Measurements from ENCODE around the gene PACRG.
A peak's percentile ranks its signal among the peaks of the same experiment; 100 is the strongest.
"Not testable (repeated sequence)": the region's sequence is repeated elsewhere in the genome, so short reads cannot be mapped to it uniquely, and the experiment has no call there.

PACRG gene

DNA sequence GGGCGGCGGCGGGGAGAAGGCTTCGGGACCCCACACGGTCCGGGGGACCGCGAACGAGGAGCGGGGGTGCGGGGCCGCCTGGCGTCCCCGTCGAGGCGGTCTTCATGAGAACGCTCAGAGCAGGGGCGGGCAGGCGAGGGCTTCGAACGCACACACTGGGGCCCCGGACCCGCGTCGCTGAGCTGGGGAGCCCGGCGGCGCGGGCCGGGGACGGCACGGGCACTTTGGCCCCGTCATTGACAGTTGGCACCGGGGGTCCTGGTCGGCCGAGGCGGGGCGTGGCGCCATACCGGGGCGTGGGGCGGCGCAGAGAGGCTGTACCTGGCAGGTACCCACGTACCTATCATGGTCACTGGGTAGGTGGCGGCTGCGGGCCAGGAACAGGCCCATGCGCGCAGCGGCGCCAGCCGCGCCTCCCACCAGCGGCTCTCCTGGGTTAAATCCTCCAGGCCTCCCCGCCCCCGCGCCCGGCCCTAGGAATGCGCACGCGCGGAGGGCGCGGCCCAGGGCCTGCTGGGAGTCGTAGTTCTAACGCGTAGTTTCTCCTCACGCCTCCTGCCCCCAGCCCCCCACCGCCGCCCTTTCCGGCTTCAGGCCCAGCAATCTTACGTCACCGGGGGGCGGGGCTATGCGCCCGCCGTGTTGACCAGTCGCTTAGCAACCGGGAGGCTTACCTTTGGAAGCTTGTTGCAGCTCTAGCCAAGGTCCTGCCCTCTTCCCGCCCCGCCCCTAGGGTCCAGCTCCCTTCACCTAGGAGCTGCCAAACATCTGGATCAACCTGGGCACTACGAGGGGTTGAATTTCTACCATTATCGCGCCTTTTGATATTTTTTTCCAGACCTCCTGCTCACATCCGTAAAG is at the start of gene PACRG, which contains the start of gene PRKN:
Gene PACRG (plus strand): TSS at position 653 of the 861 bp plus-strand sequence.
Gene PRKN (minus strand): TSS at position 445 of the 861 bp plus-strand sequence.
- H3K4me3 ChIP-seq (ENCODE audit: low read length): peak within 1 kb of the TSS; percentile 67
- TF ChIP-seq CTCF (conservative IDR thresholded peaks at IDR 0.05; ENCODE audit: low read depth, low read length): no peak
- DNase-seq (ENCODE audit: low read depth): peak; percentile 93

- DNase-seq (ENCODE audit: low read depth); H3K4me3 ChIP-seq (ENCODE audit: low read length): not testable (repeated sequence)
Measured at GRCh38 chr6:162678896-162679295, 48.9 kb upstream of the PACRG start.

- H3K4me3 ChIP-seq (ENCODE audit: low read length): no peak overlapping the region
- TF ChIP-seq CTCF (conservative IDR thresholded peaks at IDR 0.05; ENCODE audit: low read depth, low read length): no peak
- no peak for DNase-seq (ENCODE audit: low read depth)
Measured at GRCh38 chr6:162679681-162680080, 48.1 kb upstream of the PACRG start.

DNA sequence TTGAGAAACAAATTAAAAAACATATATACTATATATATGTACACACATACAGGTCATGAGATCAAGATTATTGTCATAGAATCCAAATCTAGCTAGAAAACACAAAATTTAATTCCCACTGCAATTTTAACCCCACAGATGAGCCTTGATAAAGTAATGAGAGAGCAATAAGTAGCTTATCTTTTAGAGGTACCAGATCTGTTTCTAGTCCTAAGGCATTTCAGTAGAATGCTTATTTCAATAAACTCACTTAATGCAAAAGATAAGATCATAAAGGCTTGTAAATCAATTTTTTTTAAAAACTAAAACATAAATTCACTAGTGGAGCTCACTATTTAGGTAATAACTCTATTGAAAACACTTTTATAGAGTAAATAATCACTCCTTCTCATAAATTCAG is 47.4 kb upstream of the PACRG start:
- H3K4me3 ChIP-seq (ENCODE audit: low read length): no peak overlapping the region
- no peak for TF ChIP-seq CTCF (conservative IDR thresholded peaks at IDR 0.05; ENCODE audit: low read depth, low read length)
- DNase-seq (ENCODE audit: low read depth): no peak

- H3K4me3 ChIP-seq (ENCODE audit: low read length): no peak overlapping the region
- no peak for TF ChIP-seq CTCF (conservative IDR thresholded peaks at IDR 0.05; ENCODE audit: low read depth, low read length)
- DNase-seq (ENCODE audit: low read depth): no peak
Measured at GRCh38 chr6:162680871-162681270, 46.9 kb upstream of the PACRG start.

DNA sequence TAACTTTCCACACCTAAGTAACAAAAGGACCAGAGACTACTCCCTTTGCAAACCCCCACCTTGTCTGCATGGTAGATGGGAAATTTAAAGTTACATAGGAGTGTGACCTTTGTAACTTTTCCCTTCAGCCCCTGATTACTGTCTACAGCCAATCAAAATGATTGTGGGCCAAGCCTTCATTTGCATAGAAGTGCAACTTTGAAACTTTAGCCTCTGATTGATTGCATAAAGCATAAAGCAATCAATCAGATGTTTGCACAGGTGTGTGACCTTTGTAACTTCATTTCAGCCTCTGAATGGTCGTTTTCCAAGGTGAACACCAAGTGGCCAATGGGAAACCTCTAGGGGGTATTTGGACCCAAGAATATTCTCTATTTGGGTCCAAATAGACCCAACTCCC is 46.3 kb upstream of the PACRG start:
- no peak for TF ChIP-seq CTCF (conservative IDR thresholded peaks at IDR 0.05; ENCODE audit: low read depth, low read length)
- DNase-seq (ENCODE audit: low read depth): no peak
- H3K4me3 ChIP-seq (ENCODE audit: low read length): no peak overlapping the region

- DNase-seq (ENCODE audit: low read depth): no peak
- no peak for TF ChIP-seq CTCF (conservative IDR thresholded peaks at IDR 0.05; ENCODE audit: low read depth, low read length)
Measured at GRCh38 chr6:162683135-162683534, 44.6 kb upstream of the PACRG start.

More at GRCh38 chr6:162683135-162683534, 44.6 kb upstream of the PACRG start:
- H3K4me3 ChIP-seq (ENCODE audit: low read length): no peak overlapping the region
